ENCODE results near the gene GNRH2. TPM values are rescaled to one million over a fixed set of nuclear protein-coding genes. Genes with fewer than 3 reads are reported as not detected.
"Not testable (repeated sequence)": the region's sequence is repeated elsewhere in the genome, so short reads cannot be mapped to it uniquely, and the experiment has no call there.

Gene GNRH2
- total RNA-seq, 5 donors from 2014 or later (not counting 1 experiment from before 2014, with no cell fraction given) = 0.60 to 3.4 (median 1.8) TPM

DNA sequence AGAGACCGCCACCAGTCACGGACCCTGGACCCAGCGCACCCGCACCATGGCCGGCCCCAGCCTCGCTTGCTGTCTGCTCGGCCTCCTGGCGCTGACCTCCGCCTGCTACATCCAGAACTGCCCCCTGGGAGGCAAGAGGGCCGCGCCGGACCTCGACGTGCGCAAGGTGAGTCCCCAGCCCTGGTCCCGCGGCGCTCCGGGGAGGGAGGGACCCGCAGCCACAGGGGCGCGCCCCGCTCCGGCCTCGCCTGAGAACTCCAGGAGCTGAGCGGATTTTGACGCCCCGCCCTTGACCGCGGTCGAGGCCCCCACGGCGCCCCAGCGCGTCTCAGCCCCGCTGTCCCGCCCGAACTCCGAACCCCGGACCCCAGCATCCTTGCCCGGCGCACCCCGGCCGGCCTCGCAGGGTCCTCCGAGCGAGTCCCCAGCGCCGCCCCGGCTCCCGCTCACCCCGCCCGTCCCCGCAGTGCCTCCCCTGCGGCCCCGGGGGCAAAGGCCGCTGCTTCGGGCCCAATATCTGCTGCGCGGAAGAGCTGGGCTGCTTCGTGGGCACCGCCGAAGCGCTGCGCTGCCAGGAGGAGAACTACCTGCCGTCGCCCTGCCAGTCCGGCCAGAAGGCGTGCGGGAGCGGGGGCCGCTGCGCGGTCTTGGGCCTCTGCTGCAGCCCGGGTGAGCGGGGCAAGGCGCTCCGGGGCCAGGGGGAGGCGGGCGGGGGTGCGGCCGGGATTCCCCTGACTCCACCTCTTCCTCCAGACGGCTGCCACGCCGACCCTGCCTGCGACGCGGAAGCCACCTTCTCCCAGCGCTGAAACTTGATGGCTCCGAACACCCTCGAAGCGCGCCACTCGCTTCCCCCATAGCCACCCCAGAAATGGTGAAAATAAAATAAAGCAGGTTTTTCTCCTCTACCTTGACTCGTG is 28.4 kb downstream of the GNRH2 start, which contains the start of gene OXT:
OXT (plus strand) TSS at position 11 of the 920 bp plus-strand sequence; CDS start at position 47, 36 bp downstream.
- ChIA-PET POLR2A (interaction anchor here in 1 of 2 donors (1.2 kb wide), 1 partner anchor 21 kb away, joined by 3 read pairs; no protein-coding TSS in a partner anchor), CTCF (no interaction called here)
- Mint-ChIP-seq H3K9me3 (no peaks in the 10 kb centered on the region), H3K27ac (peak within 1 kb of the TSS; percentile 73 to 90), H3K4me1 (peaks cover 16 to 35% (median 21%) of the 10 kb centered on the region in 3 donors), H3K36me3 (peaks cover 5% of the 10 kb centered on the region), H3K4me3 (peak within 1 kb of the TSS; percentile 75 to 86 (median 78)), H3K27me3 (peaks cover 0 to 2% of the 10 kb centered on the region in 2 donors)
- DNase-seq (peak; percentile 56 to 86 (median 72)), ATAC-seq (replicated peaks in 1 of 4) (peak; percentile 85 to 91 (median 89))
- H3K27me3 ChIP-seq (replicated peaks in 1 of 2; ENCODE audit: control insufficient read depth in 2 of 2, extremely low read depth in 1 of 2, insufficient read depth in 2 of 2, low read length in 1 of 2) = peaks cover 0 to 17% of the 10 kb centered on the region in 2 experiments
- H3K36me3 ChIP-seq (ENCODE audit: control insufficient read depth in 2 of 2, extremely low read depth in 1 of 2, insufficient read depth in 1 of 2, low read length in 1 of 2) = no peaks in the 10 kb centered on the region
- H3K9me3 ChIP-seq = no peaks in the 10 kb centered on the region
- peak within 1 kb of the TSS; percentile 47 for H3K27ac ChIP-seq (ENCODE audit: low read length)
- peaks cover 4 to 24% of the 10 kb centered on the region in 2 experiments for H3K4me1 ChIP-seq (ENCODE audit: control insufficient read depth in 1 of 2, extremely low read depth in 1 of 2, insufficient read depth in 2 of 2, low read length in 2 of 2)
- peak within 1 kb of the TSS; percentile 41 to 54 for H3K4me3 ChIP-seq (ENCODE audit: control insufficient read depth in 1 of 2, extremely low read depth in 1 of 2, low read length in 1 of 2)
- WGBS (ENCODE audit: insufficient coverage) = 10% methylated on average over 76 of the region's 95 CpGs

DNA sequence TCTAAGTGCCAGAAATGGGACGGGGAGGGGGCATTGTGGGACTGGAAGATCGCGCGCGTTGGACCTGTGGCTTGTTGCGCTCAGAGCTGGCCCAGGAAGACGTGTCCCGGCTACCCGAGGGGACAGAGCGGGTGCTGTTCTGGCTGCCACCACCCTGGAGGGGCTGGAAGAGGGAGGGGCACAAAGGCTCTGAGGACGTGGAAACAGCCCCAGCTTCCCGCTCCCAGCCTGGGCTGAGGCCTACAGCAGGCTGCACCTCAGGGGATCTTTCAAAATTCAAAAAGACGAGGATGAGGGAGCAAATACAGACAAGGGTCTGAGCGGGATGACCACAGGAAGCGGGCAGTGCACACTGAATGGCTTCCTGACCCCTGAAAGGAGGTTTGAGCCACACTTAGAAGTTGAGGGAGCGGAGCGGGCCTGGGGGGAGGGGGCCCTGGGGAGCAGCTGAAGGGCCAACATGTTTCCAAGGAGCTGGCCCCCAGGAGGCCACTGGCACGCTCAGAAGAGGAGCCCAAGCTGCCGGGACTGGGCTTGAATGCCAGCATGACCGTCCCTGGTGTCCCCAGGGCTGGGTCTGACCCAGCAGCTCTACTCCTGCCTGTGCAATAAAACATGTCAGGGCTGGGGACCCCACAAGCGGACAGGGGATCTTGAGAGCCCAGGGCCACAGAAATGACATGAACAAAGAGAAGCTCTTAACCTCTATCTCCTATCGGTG is 29.3 kb downstream of the GNRH2 start:
- peaks cover 0 to 18% of the 10 kb centered on the region in 2 experiments for H3K27me3 ChIP-seq (replicated peaks in 1 of 2; ENCODE audit: control insufficient read depth in 2 of 2, extremely low read depth in 1 of 2, insufficient read depth in 2 of 2, low read length in 1 of 2)
- DNase-seq (no peak), ATAC-seq (replicated peaks in 1 of 4) (no peak)
- peaks cover 5% of the 10 kb centered on the region for H3K36me3 Mint-ChIP-seq
- no peaks in the 10 kb centered on the region for H3K9me3 ChIP-seq
- H3K4me3 Mint-ChIP-seq = peak overlapping the region; percentile 75 to 86 (median 75)
- peaks cover 22 to 42% (median 27%) of the 10 kb centered on the region in 3 donors for H3K4me1 Mint-ChIP-seq
- no peaks in the 10 kb centered on the region for H3K36me3 ChIP-seq (ENCODE audit: control insufficient read depth in 2 of 2, extremely low read depth in 1 of 2, insufficient read depth in 1 of 2, low read length in 1 of 2)
- peaks cover 0 to 2% of the 10 kb centered on the region in 2 donors for H3K27me3 Mint-ChIP-seq
- no peaks in the 10 kb centered on the region for H3K9me3 Mint-ChIP-seq
- peak overlapping the region; percentile 47 for H3K27ac ChIP-seq (ENCODE audit: low read length)
- H3K4me3 ChIP-seq (ENCODE audit: control insufficient read depth in 1 of 2, extremely low read depth in 1 of 2, low read length in 1 of 2) = peak overlapping the region; percentile 41 to 54
- ChIA-PET POLR2A (interaction anchor here in 1 of 2 donors (1.2 kb wide), 1 partner anchor 20 kb away, joined by 3 read pairs; no protein-coding TSS in a partner anchor), CTCF (no interaction called here)
- peak overlapping the region; percentile 73 to 90 for H3K27ac Mint-ChIP-seq
- peaks cover 4 to 32% of the 10 kb centered on the region in 2 experiments for H3K4me1 ChIP-seq (ENCODE audit: control insufficient read depth in 1 of 2, extremely low read depth in 1 of 2, insufficient read depth in 2 of 2, low read length in 2 of 2)
- WGBS (ENCODE audit: insufficient coverage) = 91% methylated on average over 22 of the region's 22 CpGs

DNA sequence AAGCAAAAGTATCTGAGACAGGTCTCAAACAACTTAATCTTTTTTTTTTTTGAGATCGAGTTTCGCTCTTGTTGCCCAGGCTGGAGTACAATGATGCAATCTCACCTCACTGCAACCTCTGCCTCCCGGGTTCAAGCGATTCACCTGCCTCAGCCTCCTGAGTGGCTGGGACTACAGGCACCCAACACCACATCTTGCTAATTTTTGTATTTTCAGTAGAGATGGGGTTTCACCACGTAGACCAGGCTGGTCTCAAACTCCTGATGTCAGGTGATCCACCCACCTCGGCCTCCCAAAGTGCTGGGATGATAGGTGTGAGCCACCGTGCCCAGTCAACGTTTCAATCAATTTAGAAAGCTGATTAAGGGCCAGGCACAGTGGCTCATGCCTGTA is 29.8 kb downstream of the GNRH2 start:
- H3K4me3 ChIP-seq (ENCODE audit: control insufficient read depth in 1 of 2, extremely low read depth in 1 of 2, low read length in 1 of 2); H3K27ac ChIP-seq (ENCODE audit: low read length); CTCF ChIA-PET; H3K9me3 Mint-ChIP-seq; ATAC-seq (replicated peaks in 1 of 4); POLR2A ChIA-PET; H3K36me3 Mint-ChIP-seq; DNase-seq; H3K36me3 ChIP-seq (ENCODE audit: control insufficient read depth in 2 of 2, extremely low read depth in 1 of 2, insufficient read depth in 1 of 2, low read length in 1 of 2); H3K9me3 ChIP-seq; H3K27me3 Mint-ChIP-seq: not testable (repeated sequence)
- WGBS (ENCODE audit: insufficient coverage) = 89% methylated on average over 4 of the region's 8 CpGs
- Histone ChIP-seq H3K4me1 (ENCODE audit: control insufficient read depth in 1 of 2, extremely low read depth in 1 of 2, insufficient read depth in 2 of 2, low read length in 2 of 2) (peaks cover 4 to 34% of the 10 kb centered on the region in 2 experiments), H3K27me3 (replicated peaks in 1 of 2; ENCODE audit: control insufficient read depth in 2 of 2, extremely low read depth in 1 of 2, insufficient read depth in 2 of 2, low read length in 1 of 2) (peaks cover 0 to 18% of the 10 kb centered on the region in 2 experiments)
- peak overlapping the region in 1 of 2 donors; percentile 6 for H3K27ac Mint-ChIP-seq
- H3K4me1 Mint-ChIP-seq = peaks cover 25 to 45% (median 30%) of the 10 kb centered on the region in 3 donors
- peak overlapping the region; percentile 34 to 75 (median 54) for H3K4me3 Mint-ChIP-seq

DNA sequence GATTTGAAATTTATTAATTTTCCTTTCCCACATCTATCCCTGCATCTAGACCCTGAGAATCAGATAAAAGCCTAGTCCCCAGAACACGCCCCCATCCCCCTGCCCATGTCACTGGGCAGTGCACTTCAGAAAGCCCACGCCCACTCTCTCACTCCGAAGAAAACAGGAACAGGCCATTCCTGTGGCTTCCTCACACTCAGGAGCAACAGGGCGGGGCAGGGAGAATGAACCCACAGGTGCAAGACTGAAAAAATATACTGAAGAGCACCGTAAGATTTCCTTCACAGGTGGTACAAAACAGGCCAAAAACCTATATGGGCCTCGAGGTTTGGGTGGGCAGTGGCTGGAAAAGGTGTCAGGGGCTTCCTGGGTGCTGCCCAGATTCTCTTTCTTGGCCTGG is 31.4 kb downstream of the GNRH2 start:
- peaks cover 4 to 34% of the 10 kb centered on the region in 2 experiments for H3K4me1 ChIP-seq (ENCODE audit: control insufficient read depth in 1 of 2, extremely low read depth in 1 of 2, insufficient read depth in 2 of 2, low read length in 2 of 2)
- Mint-ChIP-seq H3K36me3 (no peaks in the 10 kb centered on the region), H3K9me3 (no peaks in the 10 kb centered on the region), H3K27ac (no peak overlapping the region), H3K4me1 (peaks cover 25 to 41% (median 28%) of the 10 kb centered on the region in 3 donors), H3K27me3 (peaks cover 0 to 8% of the 10 kb centered on the region in 2 donors), H3K4me3 (no peak overlapping the region)
- no peak for ATAC-seq (replicated peaks in 1 of 4)
- no peak overlapping the region for H3K27ac ChIP-seq (ENCODE audit: low read length)
- no peak overlapping the region for H3K4me3 ChIP-seq (ENCODE audit: control insufficient read depth in 1 of 2, extremely low read depth in 1 of 2, low read length in 1 of 2)
- H3K9me3 ChIP-seq = no peaks in the 10 kb centered on the region
- POLR2A ChIA-PET = no interaction called here
- H3K36me3 ChIP-seq (ENCODE audit: control insufficient read depth in 2 of 2, extremely low read depth in 1 of 2, insufficient read depth in 1 of 2, low read length in 1 of 2) = no peaks in the 10 kb centered on the region
- peaks cover 0 to 20% of the 10 kb centered on the region in 2 experiments for H3K27me3 ChIP-seq (replicated peaks in 1 of 2; ENCODE audit: control insufficient read depth in 2 of 2, extremely low read depth in 1 of 2, insufficient read depth in 2 of 2, low read length in 1 of 2)
- 43% methylated on average over 3 of the region's 6 CpGs for WGBS (ENCODE audit: insufficient coverage)
- CTCF ChIA-PET = interaction anchor here in 1 of 2 donors (0.6 kb wide), 1 partner anchor 23 kb away, joined by 3 read pairs; no protein-coding TSS in a partner anchor
- DNase-seq = no peak

DNA sequence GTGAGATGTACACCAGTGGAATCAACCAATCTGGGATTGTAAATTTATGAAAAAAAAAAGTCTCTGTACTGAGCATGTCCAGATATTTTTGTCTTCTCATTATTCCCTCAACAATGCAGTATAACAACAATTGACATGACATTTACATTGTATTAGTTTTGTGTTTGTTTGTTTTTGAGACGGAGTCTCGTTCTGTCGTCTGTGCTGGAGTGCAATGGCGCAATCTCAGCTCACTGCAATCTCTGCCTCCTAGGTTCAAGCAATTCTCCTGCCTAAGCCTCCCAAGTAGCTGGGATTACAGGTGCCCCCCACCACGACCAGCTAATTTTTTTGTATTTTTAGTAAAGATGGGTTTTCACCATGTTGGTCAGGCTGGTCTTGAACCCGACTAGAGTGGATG is 31.9 kb downstream of the GNRH2 start:
- H3K4me3 ChIP-seq (ENCODE audit: control insufficient read depth in 1 of 2, extremely low read depth in 1 of 2, low read length in 1 of 2); H3K36me3 Mint-ChIP-seq; H3K36me3 ChIP-seq (ENCODE audit: control insufficient read depth in 2 of 2, extremely low read depth in 1 of 2, insufficient read depth in 1 of 2, low read length in 1 of 2); DNase-seq; H3K9me3 ChIP-seq; H3K9me3 Mint-ChIP-seq; H3K27ac ChIP-seq (ENCODE audit: low read length); H3K27me3 Mint-ChIP-seq; CTCF ChIA-PET; ATAC-seq (replicated peaks in 1 of 4); H3K27ac Mint-ChIP-seq; POLR2A ChIA-PET; H3K4me3 Mint-ChIP-seq: not testable (repeated sequence)
- Histone ChIP-seq H3K4me1 (ENCODE audit: control insufficient read depth in 1 of 2, extremely low read depth in 1 of 2, insufficient read depth in 2 of 2, low read length in 2 of 2) (peaks cover 4 to 34% of the 10 kb centered on the region in 2 experiments), H3K27me3 (replicated peaks in 1 of 2; ENCODE audit: control insufficient read depth in 2 of 2, extremely low read depth in 1 of 2, insufficient read depth in 2 of 2, low read length in 1 of 2) (peaks cover 0 to 20% of the 10 kb centered on the region in 2 experiments)
- WGBS (ENCODE audit: insufficient coverage) = no CpG with 5 or more reads among the region's 6 CpGs
- peaks cover 25 to 41% (median 28%) of the 10 kb centered on the region in 3 donors for H3K4me1 Mint-ChIP-seq

All from T-cell (primary cell).